ENCODE results near the gene ZFP91. TPM values are rescaled to one million over a fixed set of nuclear protein-coding genes. Genes with fewer than 3 reads are reported as not detected.
"Not testable (repeated sequence)": the region's sequence is repeated elsewhere in the genome, so short reads cannot be mapped to it uniquely, and the experiment has no call there.

Gene ZFP91
- total and polyA plus RNA-seq, 2 donors (not counting 3 experiments of a cell fraction or from before 2014, with no cell fraction given) = 20.2 to 52.0 TPM

- Histone ChIP-seq H3K36me3 (ENCODE audit: control insufficient read depth in 2 of 2, extremely low read depth in 1 of 2, insufficient read depth in 2 of 2, low read length in 2 of 2) (no peaks in the 10 kb centered on the region), H3K4me3 (replicated peaks in 1 of 3; ENCODE audit: insufficient read depth in 1 of 3, low read depth in 1 of 3, low read length in 3 of 3) (no peak overlapping the region), H3K9ac (replicated peaks; ENCODE audit: extremely low read depth, insufficient read depth, low read length) (no peak overlapping the region), H3K4me2 (ENCODE audit: insufficient read depth, low read length) (no peak overlapping the region), H3K9me3 (replicated peaks; ENCODE audit: control insufficient read depth, insufficient read depth, low read length) (no peaks in the 10 kb centered on the region), H3K27ac (ENCODE audit: insufficient read depth, low read depth, low read length) (no peak overlapping the region), H3K9me1 (replicated peaks; ENCODE audit: control insufficient read depth, extremely low read depth, insufficient read depth, low read length) (no peaks in the 10 kb centered on the region), H3K79me2 (ENCODE audit: control insufficient read depth, insufficient read depth, low read length) (no peaks in the 10 kb centered on the region), H3K27me3 (ENCODE audit: control insufficient read depth in 2 of 2, insufficient read depth in 2 of 2, low read length in 2 of 2) (no peaks in the 10 kb centered on the region), H3K4me1 (ENCODE audit: control insufficient read depth, extremely low read depth, insufficient read depth, low read length) (no peaks in the 10 kb centered on the region), H2AFZ (ENCODE audit: low read depth, low read length) (no peak overlapping the region), H4K20me1 (replicated peaks; ENCODE audit: control insufficient read depth, extremely low read depth, insufficient read depth, low read length) (no peaks in the 10 kb centered on the region)
- ChIA-PET CTCF (interaction anchor here (1.0 to 2.5 kb wide), 4 partner anchors 14 to 66 kb away, joined by 3 to 12 read pairs (median 4); no protein-coding TSS in a partner anchor), POLR2A (no interaction called here)
- no TSS peak for BruUV-seq (replicated peaks)
- intact Hi-C loops (cut with micrococcal nuclease) (no loop called here), dilution Hi-C loops (cut with MboI; ENCODE audit: extremely low pct_ligation_motif_present, low sequenced_read_pairs) (no loop called here)
- TF ChIP-seq MYC (IDR thresholded peaks at IDR 0.05; ENCODE audit: low read depth, low read length) = no peak
- FAIRE-seq (no peak), DNase-seq (ENCODE audit: low read depth, low spot score) (no peak)
Measured at GRCh38 chr11:58564231-58564630, 14.6 kb upstream of the ZFP91 start.

GRCh38 chr11:58567889-58568512 is 10.9 kb upstream of the ZFP91 start:
- Histone ChIP-seq H3K36me3 (ENCODE audit: control insufficient read depth in 2 of 2, extremely low read depth in 1 of 2, insufficient read depth in 2 of 2, low read length in 2 of 2) (no peaks in the 10 kb centered on the region), H3K79me2 (ENCODE audit: control insufficient read depth, insufficient read depth, low read length) (no peaks in the 10 kb centered on the region), H3K4me2 (ENCODE audit: insufficient read depth, low read length) (no peak overlapping the region), H4K20me1 (replicated peaks; ENCODE audit: control insufficient read depth, extremely low read depth, insufficient read depth, low read length) (no peaks in the 10 kb centered on the region), H2AFZ (ENCODE audit: low read depth, low read length) (no peak overlapping the region), H3K4me3 (replicated peaks in 1 of 3; ENCODE audit: insufficient read depth in 1 of 3, low read depth in 1 of 3, low read length in 3 of 3) (no peak overlapping the region), H3K4me1 (ENCODE audit: control insufficient read depth, extremely low read depth, insufficient read depth, low read length) (peaks cover 3% of the 10 kb centered on the region), H3K9me1 (replicated peaks; ENCODE audit: control insufficient read depth, extremely low read depth, insufficient read depth, low read length) (no peaks in the 10 kb centered on the region), H3K9ac (replicated peaks; ENCODE audit: extremely low read depth, insufficient read depth, low read length) (no peak overlapping the region), H3K27ac (ENCODE audit: insufficient read depth, low read depth, low read length) (no peak overlapping the region), H3K27me3 (ENCODE audit: control insufficient read depth in 2 of 2, insufficient read depth in 2 of 2, low read length in 2 of 2) (no peaks in the 10 kb centered on the region), H3K9me3 (replicated peaks; ENCODE audit: control insufficient read depth, insufficient read depth, low read length) (no peaks in the 10 kb centered on the region)
- BruUV-seq (replicated peaks) = no TSS peak
- peak; percentile 76 for DNase-seq (ENCODE audit: low read depth, low spot score)
- peak; percentile 84 for FAIRE-seq
- dilution Hi-C loops (cut with MboI; ENCODE audit: extremely low pct_ligation_motif_present, low sequenced_read_pairs) = no loop called here
- intact Hi-C loops (cut with micrococcal nuclease) = loop anchor here (1.0 to 2.0 kb wide), 3 partner anchors 107 to 927 kb away; no protein-coding TSS in a partner anchor
- ChIA-PET POLR2A (no interaction called here), CTCF (interaction anchor here (0.6 to 4.1 kb wide), 38 partner anchors 8 to 817 kb away, joined by 3 to 90 read pairs (median 6); partner anchors contain the start of genes LPXN and ZFP91)
- TF ChIP-seq FOS (IDR thresholded peaks at IDR 0.05; ENCODE audit: borderline replicate concordance, insufficient read depth, low read length) (no peak), JUN (IDR thresholded peaks at IDR 0.05; ENCODE audit: borderline replicate concordance, insufficient read depth, insufficient read length, low read depth) (no peak), EZH2 (IDR thresholded peaks at IDR 0.05; ENCODE audit: borderline replicate concordance, low read depth, low read length, severe bottlenecking) (no peak), POLR2A (IDR thresholded peaks at IDR 0.05; ENCODE audit: low read depth, low read length) (no peak), CTCF (IDR thresholded peaks at IDR 0.05; ENCODE audit: extremely low read depth in 1 of 2, insufficient read depth in 1 of 2, low read depth in 1 of 2, low read length in 2 of 2) (peak; percentile 76 to 86)

DNA sequence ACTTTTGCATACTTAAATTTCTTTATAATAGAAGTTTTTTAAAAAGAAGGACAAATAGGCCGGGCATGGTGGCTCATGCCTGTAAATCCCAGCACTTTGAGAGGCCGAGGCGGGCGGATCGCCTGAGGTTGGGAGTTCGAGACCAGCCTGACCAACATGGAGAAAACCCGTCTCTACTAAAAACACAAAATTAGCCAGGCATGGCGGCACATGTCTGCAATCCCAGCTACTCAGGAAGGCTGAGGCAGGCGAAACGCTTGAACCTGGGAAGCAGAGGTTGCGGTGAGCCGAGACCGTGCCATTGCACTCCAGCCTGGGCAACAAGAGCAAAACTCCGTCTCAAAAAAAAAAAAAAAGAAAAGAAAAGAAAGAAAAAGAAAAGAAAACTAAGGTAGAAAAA is 6.0 kb upstream of the ZFP91 start:
- H3K9me3 ChIP-seq (replicated peaks; ENCODE audit: control insufficient read depth, insufficient read depth, low read length); H3K4me3 ChIP-seq (replicated peaks in 1 of 3; ENCODE audit: insufficient read depth in 1 of 3, low read depth in 1 of 3, low read length in 3 of 3); H2AFZ ChIP-seq (ENCODE audit: low read depth, low read length); DNase-seq (ENCODE audit: low read depth, low spot score); H3K27me3 ChIP-seq (ENCODE audit: control insufficient read depth in 2 of 2, insufficient read depth in 2 of 2, low read length in 2 of 2); H3K9me1 ChIP-seq (replicated peaks; ENCODE audit: control insufficient read depth, extremely low read depth, insufficient read depth, low read length); BruUV-seq (replicated peaks); H3K36me3 ChIP-seq (ENCODE audit: control insufficient read depth in 2 of 2, extremely low read depth in 1 of 2, insufficient read depth in 2 of 2, low read length in 2 of 2); dilution Hi-C loops (cut with MboI; ENCODE audit: extremely low pct_ligation_motif_present, low sequenced_read_pairs); H4K20me1 ChIP-seq (replicated peaks; ENCODE audit: control insufficient read depth, extremely low read depth, insufficient read depth, low read length); FAIRE-seq; H3K79me2 ChIP-seq (ENCODE audit: control insufficient read depth, insufficient read depth, low read length); H3K9ac ChIP-seq (replicated peaks; ENCODE audit: extremely low read depth, insufficient read depth, low read length): not testable (repeated sequence)
- Histone ChIP-seq H3K4me1 (ENCODE audit: control insufficient read depth, extremely low read depth, insufficient read depth, low read length) (peaks cover 45% of the 10 kb centered on the region), H3K27ac (ENCODE audit: insufficient read depth, low read depth, low read length) (peak overlapping the region; percentile 76), H3K4me2 (ENCODE audit: insufficient read depth, low read length) (peak overlapping the region; percentile 78)
- ChIA-PET POLR2A (interaction anchor here (0.7 kb wide), 1 partner anchor 18 kb away, joined by 4 read pairs; no protein-coding TSS in a partner anchor), CTCF (interaction anchor here (1.0 to 1.3 kb wide), 4 partner anchors 49 to 585 kb away, joined by 3 to 5 read pairs (median 3); no protein-coding TSS in a partner anchor)
- intact Hi-C loops (cut with micrococcal nuclease) = loop anchor here (10.0 kb wide), 1 partner anchor 1258 kb away; no protein-coding TSS in a partner anchor

All from endothelial cell of umbilical vein (primary cell).